Natural killer cell (primary cell): Measurements from ENCODE around the gene KIFC3. TPM values are rescaled to one million over a fixed set of nuclear protein-coding genes. Genes with fewer than 3 reads are reported as not detected.

Experiments
- ATAC-seq, 3 donors: fragments of 150-1000 bp in 2 of 3; fragments of 200-7000 bp in 1 of 3; cut with Tn5 transposase; 1 replicate in 1 of 3; 2 replicates in 2 of 3; pipeline ENCODE4 v1.10.0; 2021; ENCODE audit warnings: mild to moderate bottlenecking in 2 of 3, moderate library complexity in 2 of 3
- DNase-seq, 2 donors: peaks; one replicate each; pipeline versions ENCODE4 v3.0.0 to v3.0.0-alpha.2; 2013 to 2021; ENCODE audit warnings: mixed read lengths in 1 of 2
- H3K27ac ChIP-seq: one replicate; pipeline ENCODE4 v1.5.1; 2013; ENCODE audit warnings: mild to moderate bottlenecking, low read length
- H3K27me3 ChIP-seq: one replicate; pipeline ENCODE4 v1.6.1; 2013; ENCODE audit warnings: low read length; ENCODE audit not compliant: control insufficient read depth, insufficient read depth
- H3K36me3 ChIP-seq: one replicate; pipeline ENCODE4 v1.6.1; 2013; ENCODE audit warnings: low read length; ENCODE audit not compliant: control insufficient read depth, insufficient read depth
- H3K4me1 ChIP-seq: one replicate; pipeline ENCODE4 v1.6.1; 2013; ENCODE audit warnings: low read length; ENCODE audit not compliant: control insufficient read depth, insufficient read depth
- H3K4me3 ChIP-seq: one replicate; pipeline ENCODE4 v1.5.1; 2013; ENCODE audit warnings: low read length
- H3K9me3 ChIP-seq: one replicate; pipeline ENCODE4 v1.6.1; 2013; ENCODE audit warnings: low read length; ENCODE audit not compliant: control insufficient read depth, insufficient read depth
- H3K27ac Mint-ChIP-seq, 2 donors: one replicate each; pipeline ENCODE4 v1.8.0; 2022; ENCODE audit warnings: mild to moderate bottlenecking in 2 of 2, mixed read lengths in 2 of 2, moderate library complexity in 1 of 2
- H3K27me3 Mint-ChIP-seq, 2 donors: one replicate each; pipeline ENCODE4 v1.8.0; 2022; ENCODE audit warnings: low read depth in 2 of 2, mixed read lengths in 2 of 2
- H3K36me3 Mint-ChIP-seq: one replicate; pipeline ENCODE4 v1.8.0; 2022; ENCODE audit warnings: mixed read lengths
- H3K4me1 Mint-ChIP-seq, 2 donors: one replicate each; pipeline ENCODE4 v1.8.0; 2022; ENCODE audit warnings: mixed read lengths in 2 of 2
- H3K4me3 Mint-ChIP-seq: one replicate; pipeline ENCODE4 v1.8.0; 2022; ENCODE audit warnings: mild to moderate bottlenecking, moderate library complexity, mixed read lengths
- H3K9me3 Mint-ChIP-seq, 2 donors: one replicate each; pipeline ENCODE4 v1.8.0; 2022; ENCODE audit warnings: mixed read lengths in 2 of 2
- CTCF ChIP-seq: fragments of 200-600 bp; IDR thresholded peaks from one replicate; pipeline ENCODE4 v1.8.0; 2022; ENCODE audit warnings: antibody characterized with exemption
- WGBS: methylation state at CpG from one replicate; pipeline ENCODE4 v1.1.7; 2013; ENCODE audit warnings: missing lambda C conversion rate; ENCODE audit not compliant: insufficient coverage; 5-methylcytosine and 5-hydroxymethylcytosine counted together
- intact Hi-C: fragments of 100-400 bp; cut with micrococcal nuclease; formaldehyde crosslinking; loops from one replicate; pipeline ENCODE4 v1.14.2; 2022
- total RNA-seq, 4 donors: library from RNA; stranded (reverse); fragments of 120-200 nt in 1 of 4; gene quantifications; one replicate each; pipeline versions ENCODE4 v1.2.3 to v1.2.4, GENCODE V29; 2013 to 2022

KIFC3 gene
- total RNA-seq, 3 donors from 2014 or later (not counting 1 experiment from before 2014, with no cell fraction given), result 54.2 to 106 (median 84.9) TPM

- intact Hi-C loops, result no loop called here
- Histone ChIP-seq H3K4me3 (no peak overlapping the region), H3K27ac (no peak overlapping the region), H3K4me1 (peaks cover under 1% of the 10 kb centered on the region), H3K36me3 (peaks cover 6% of the 10 kb centered on the region), H3K9me3 (no peaks in the 10 kb centered on the region), H3K27me3 (no peaks in the 10 kb centered on the region)
- Mint-ChIP-seq H3K27ac (no peak overlapping the region), H3K4me1 (peaks cover 7 to 16% of the 10 kb centered on the region in 2 donors), H3K4me3 (no peak overlapping the region), H3K27me3 (no peaks in the 10 kb centered on the region), H3K36me3 (no peaks in the 10 kb centered on the region), H3K9me3 (no peaks in the 10 kb centered on the region)
- no peak for TF ChIP-seq CTCF
- DNase-seq, result no peak
- 95% methylated on average over 7 of the region's 7 CpGs for WGBS
- no peak for ATAC-seq
Measured at GRCh38 chr16:57744642-57744903, 57.7 kb downstream of the KIFC3 start.

- H3K27me3 ChIP-seq, result no peaks in the 10 kb centered on the region
- H3K4me3 Mint-ChIP-seq, result no peak overlapping the region
Measured at GRCh38 chr16:57743886-57744641, 58.2 kb downstream of the KIFC3 start.

GRCh38 chr16:57743458-57743857, 58.8 kb downstream of the KIFC3 start:
- ATAC-seq (no peak), DNase-seq (no peak)
- no peaks in the 10 kb centered on the region for H3K36me3 Mint-ChIP-seq
- no peaks in the 10 kb centered on the region for H3K27me3 ChIP-seq
- H3K4me3 Mint-ChIP-seq, result no peak overlapping the region
- intact Hi-C loops, result no loop called here
- H3K36me3 ChIP-seq, result peaks cover 6% of the 10 kb centered on the region
- H3K27me3 Mint-ChIP-seq, result no peaks in the 10 kb centered on the region
- no peak overlapping the region for H3K27ac ChIP-seq
- 82% methylated on average over 7 of the region's 10 CpGs for WGBS
- no peaks in the 10 kb centered on the region for H3K9me3 ChIP-seq
- H3K4me3 ChIP-seq, result no peak overlapping the region
- no peaks in the 10 kb centered on the region for H3K4me1 ChIP-seq
- H3K9me3 Mint-ChIP-seq, result no peaks in the 10 kb centered on the region
- H3K4me1 Mint-ChIP-seq, result peaks cover 7% of the 10 kb centered on the region in 2 donors
- no peak for TF ChIP-seq CTCF
- H3K27ac Mint-ChIP-seq, result no peak overlapping the region

More at GRCh38 chr16:57743886-57744641, 58.2 kb downstream of the KIFC3 start:
- no peaks in the 10 kb centered on the region for H3K27me3 Mint-ChIP-seq
- Histone ChIP-seq H3K27ac (no peak overlapping the region), H3K36me3 (peaks cover 6% of the 10 kb centered on the region), H3K9me3 (no peaks in the 10 kb centered on the region), H3K4me3 (no peak overlapping the region), H3K4me1 (no peaks in the 10 kb centered on the region)
- no peaks in the 10 kb centered on the region for H3K9me3 Mint-ChIP-seq
- H3K36me3 Mint-ChIP-seq, result no peaks in the 10 kb centered on the region
- no peak overlapping the region for H3K27ac Mint-ChIP-seq
- no peak for TF ChIP-seq CTCF
- DNase-seq, result no peak
- 96% methylated on average over 22 of the region's 23 CpGs for WGBS
- H3K4me1 Mint-ChIP-seq, result peaks cover 7 to 11% of the 10 kb centered on the region in 2 donors
- intact Hi-C loops, result no loop called here
- no peak for ATAC-seq

- no peak overlapping the region for H3K27ac Mint-ChIP-seq
- no peaks in the 10 kb centered on the region for H3K4me1 ChIP-seq
- no peak for TF ChIP-seq CTCF
- H3K9me3 Mint-ChIP-seq, result no peaks in the 10 kb centered on the region
- DNase-seq (no peak), ATAC-seq (no peak)
- no peak overlapping the region for H3K4me3 Mint-ChIP-seq
- intact Hi-C loops, result no loop called here
- no peak overlapping the region for H3K27ac ChIP-seq
- peaks cover 6% of the 10 kb centered on the region for H3K36me3 ChIP-seq
- H3K4me3 ChIP-seq, result no peak overlapping the region
- no peaks in the 10 kb centered on the region for H3K36me3 Mint-ChIP-seq
- peaks cover 7% of the 10 kb centered on the region in 2 donors for H3K4me1 Mint-ChIP-seq
- no peaks in the 10 kb centered on the region for H3K9me3 ChIP-seq
- H3K27me3 ChIP-seq, result no peaks in the 10 kb centered on the region
- WGBS, result 99% methylated on average over 3 of the region's 4 CpGs
- H3K27me3 Mint-ChIP-seq, result no peaks in the 10 kb centered on the region
Measured at GRCh38 chr16:57742543-57742942, 59.7 kb downstream of the KIFC3 start.
